ENCODE measurements around the gene PPM1D.

- TF ChIP-seq CTCF (conservative IDR thresholded peaks at IDR 0.05) (no peak), EZH2 (IDR thresholded peaks at IDR 0.05; ENCODE audit: low read depth) (no peak)
Observed at GRCh38 chr17:60559659-60559994, 40.4 kb upstream of the PPM1D start.

Data from PC-9 (cell line).